Nephron progenitor cell (in vitro differentiated cells): ENCODE measurements around the gene SBNO2.
A peak's percentile ranks its signal among the peaks of the same experiment; 100 is the strongest.

Source experiments
- DNase-seq: peaks from one replicate; pipeline ENCODE4 v3.0.0; 2021
- H3K27ac Mint-ChIP-seq: 2 replicates; pipeline ENCODE4 v1.8.0; 2021; ENCODE audit warnings: mild to moderate bottlenecking, moderate library complexity, mixed read lengths
- H3K27me3 Mint-ChIP-seq: 2 replicates; pipeline ENCODE4 v1.8.0; 2021; ENCODE audit warnings: mild to moderate bottlenecking, low read depth, mixed read lengths; ENCODE audit not compliant: poor library complexity
- H3K36me3 Mint-ChIP-seq: 2 replicates; pipeline ENCODE4 v1.8.0; 2021; ENCODE audit warnings: low read depth, mixed read lengths
- H3K4me1 Mint-ChIP-seq: 2 replicates; pipeline ENCODE4 v1.8.0; 2021; ENCODE audit warnings: mixed read lengths
- H3K4me3 Mint-ChIP-seq: 2 replicates; pipeline ENCODE4 v1.8.0; 2021; ENCODE audit warnings: mild to moderate bottlenecking, moderate library complexity, mixed read lengths
- H3K9me3 Mint-ChIP-seq: 2 replicates; pipeline ENCODE4 v1.8.0; 2021; ENCODE audit warnings: mild to moderate bottlenecking, moderate library complexity, mixed read lengths
- CTCF ChIP-seq: fragments of 200-600 bp; sonication (generic); IDR thresholded peaks from 2 replicates; pipeline ENCODE4 v1.5.0; 2021; ENCODE audit warnings: antibody characterized with exemption

SBNO2 gene

GRCh38 chr19:1143828-1144399 is 30.2 kb downstream of the SBNO2 start:
- TF ChIP-seq CTCF = no peak
- Mint-ChIP-seq H3K4me3 (no peak overlapping the region), H3K27ac (peak overlapping the region; percentile 95), H3K4me1 (peaks cover 30% of the 10 kb centered on the region), H3K27me3 (no peaks in the 10 kb centered on the region), H3K9me3 (peaks cover 19% of the 10 kb centered on the region), H3K36me3 (peaks cover 58% of the 10 kb centered on the region)
- DNase-seq = no peak

GRCh38 chr19:1141944-1142343 is 32.1 kb downstream of the SBNO2 start:
- Mint-ChIP-seq H3K4me1 (peaks cover 25% of the 10 kb centered on the region), H3K4me3 (no peak overlapping the region), H3K27me3 (no peaks in the 10 kb centered on the region), H3K9me3 (peaks cover 19% of the 10 kb centered on the region), H3K27ac (no peak overlapping the region), H3K36me3 (peaks cover 63% of the 10 kb centered on the region)
- no peak for DNase-seq
- no peak for TF ChIP-seq CTCF

- TF ChIP-seq CTCF = no peak
- peaks cover 19% of the 10 kb centered on the region for H3K9me3 Mint-ChIP-seq
- DNase-seq = no peak
- H3K27ac Mint-ChIP-seq = peak overlapping the region; percentile 93
- peaks cover 58% of the 10 kb centered on the region for H3K36me3 Mint-ChIP-seq
- H3K4me3 Mint-ChIP-seq = no peak overlapping the region
- no peaks in the 10 kb centered on the region for H3K27me3 Mint-ChIP-seq
- peaks cover 17% of the 10 kb centered on the region for H3K4me1 Mint-ChIP-seq
Measured at GRCh38 chr19:1140272-1141027, 33.6 kb downstream of the SBNO2 start.

GRCh38 chr19:1139126-1139525 is 34.9 kb downstream of the SBNO2 start:
- Mint-ChIP-seq H3K4me1 (peaks cover 5% of the 10 kb centered on the region), H3K27ac (no peak overlapping the region), H3K36me3 (peaks cover 49% of the 10 kb centered on the region), H3K9me3 (peaks cover 14% of the 10 kb centered on the region), H3K27me3 (no peaks in the 10 kb centered on the region), H3K4me3 (no peak overlapping the region)
- no peak for TF ChIP-seq CTCF
- no peak for DNase-seq

- H3K27ac Mint-ChIP-seq = no peak overlapping the region
- H3K4me1 Mint-ChIP-seq = peaks cover 5% of the 10 kb centered on the region
- peaks cover 8% of the 10 kb centered on the region for H3K9me3 Mint-ChIP-seq
- peaks cover 39% of the 10 kb centered on the region for H3K36me3 Mint-ChIP-seq
- DNase-seq = no peak
- no peak for TF ChIP-seq CTCF
- no peaks in the 10 kb centered on the region for H3K27me3 Mint-ChIP-seq
- no peak overlapping the region for H3K4me3 Mint-ChIP-seq
Measured at GRCh38 chr19:1138121-1138520, 35.9 kb downstream of the SBNO2 start.
